ENCODE measurements around the gene WWOX. TPM values are rescaled to one million over a fixed set of nuclear protein-coding genes. Genes with fewer than 3 reads are reported as not detected.

The WWOX gene
- total and polyA plus RNA-seq, 2 of the 4 experiments (the other 2 are of a cell fraction): 2.7 to 5.4 TPM

DNA sequence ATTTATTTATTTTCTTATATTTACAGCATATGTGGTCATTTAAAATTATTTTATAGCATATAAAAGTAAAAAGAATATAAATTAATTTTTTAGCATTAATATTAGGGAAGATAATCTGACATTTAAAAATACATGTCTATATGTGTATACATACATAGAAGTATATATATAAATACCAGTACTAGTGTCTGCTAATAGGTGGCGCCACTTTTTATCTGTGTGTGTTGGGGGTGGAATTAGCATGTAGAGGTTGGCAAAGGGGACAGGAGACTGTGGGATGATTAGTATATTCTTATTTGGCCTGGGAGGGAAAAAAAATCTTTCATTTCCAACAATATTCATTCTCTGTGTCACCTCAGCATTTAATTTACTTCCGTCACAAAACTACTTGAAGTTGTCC is 359.1 kb downstream of the WWOX start:
- Histone ChIP-seq H3K18ac (ENCODE audit: low read depth, low read length) (no peak overlapping the region), H2AK9ac (replicated peaks; ENCODE audit: low read depth, low read length, poor library complexity) (no peak overlapping the region), H3K9me1 (ENCODE audit: insufficient read depth, low read length) (no peaks in the 10 kb centered on the region), H3K56ac (ENCODE audit: extremely low read depth, insufficient read depth, low read length) (no peak overlapping the region), H3K9ac (ENCODE audit: low read depth, low read length) (no peak overlapping the region), H2AK5ac (ENCODE audit: low read depth, low read length) (no peak overlapping the region), H3K27me3 (ENCODE audit: control insufficient read depth, insufficient read depth, low read length) (no peaks in the 10 kb centered on the region), H3K14ac (replicated peaks; ENCODE audit: low read depth, low read length) (no peak overlapping the region), H3K79me1 (ENCODE audit: low read depth in 1 of 2, low read length in 2 of 2) (no peaks in the 10 kb centered on the region), H3K4me2 (ENCODE audit: low read depth, low read length) (no peak overlapping the region), H2BK20ac (ENCODE audit: low read depth, low read length) (no peak overlapping the region), H3K4me3 (ENCODE audit: insufficient read depth, low read depth, low read length) (no peak overlapping the region), H3K27ac (ENCODE audit: insufficient read depth, low read length) (no peak overlapping the region), H2AFZ (replicated peaks; ENCODE audit: low read length, poor library complexity) (no peak overlapping the region), H2BK5ac (ENCODE audit: low read depth, low read length, poor library complexity, severe bottlenecking) (no peak overlapping the region), H2BK120ac (ENCODE audit: low read depth, low read length) (no peak overlapping the region), H4K91ac (ENCODE audit: insufficient read depth, low read depth, low read length) (no peak overlapping the region), H3K36me3 (ENCODE audit: control insufficient read depth, insufficient read depth, low read length) (no peaks in the 10 kb centered on the region), H4K5ac (ENCODE audit: low read depth, low read length) (no peak overlapping the region), H4K8ac (ENCODE audit: low read depth in 2 of 2, low read length in 2 of 2) (no peak overlapping the region), H3K4ac (ENCODE audit: low read depth, low read length) (no peak overlapping the region), H3K23ac (ENCODE audit: low read depth, low read length) (no peak overlapping the region), H3K9me3 (ENCODE audit: control insufficient read depth, insufficient read depth, low read length) (peaks cover 18% of the 10 kb centered on the region), H4K20me1 (ENCODE audit: insufficient read depth, low read length) (no peaks in the 10 kb centered on the region), H3K4me1 (ENCODE audit: control insufficient read depth, insufficient read depth, low read length) (no peaks in the 10 kb centered on the region), H2BK15ac (ENCODE audit: low read depth, low read length) (no peak overlapping the region)
- no CpG with 5 or more reads among the region's 2 CpGs for WGBS, 2 experiments (ENCODE audit: extremely low coverage in 2 of 2, insufficient read length in 1 of 2)
- no TSS peak for BruUV-seq (replicated peaks)
- POLR2A ChIA-PET (ENCODE audit: unreplicated experiment): no interaction called here
- CTCF ChIA-PET: no interaction called here
- intact Hi-C loops (cut with micrococcal nuclease): no loop called here
- DNase-seq: no peak
- in situ Hi-C loops (cut with MboI; ENCODE audit: low sequenced_read_pairs): no loop called here
- dilution Hi-C loops (cut with HindIII; ENCODE audit: low sequenced_read_pairs, unreplicated experiment): no loop called here
- ATAC-seq (ENCODE audit: low read depth): no peak
- no peak for TF ChIP-seq RFX5 (IDR thresholded peaks at IDR 0.05; ENCODE audit: low read depth, low read length)
